ENCODE data around the gene CBX4. TPM values are rescaled to one million over a fixed set of nuclear protein-coding genes. Genes with fewer than 3 reads are reported as not detected.

The CBX4 gene
- total RNA-seq, 1 experiment from 2014 or later: 3.3 TPM

DNA sequence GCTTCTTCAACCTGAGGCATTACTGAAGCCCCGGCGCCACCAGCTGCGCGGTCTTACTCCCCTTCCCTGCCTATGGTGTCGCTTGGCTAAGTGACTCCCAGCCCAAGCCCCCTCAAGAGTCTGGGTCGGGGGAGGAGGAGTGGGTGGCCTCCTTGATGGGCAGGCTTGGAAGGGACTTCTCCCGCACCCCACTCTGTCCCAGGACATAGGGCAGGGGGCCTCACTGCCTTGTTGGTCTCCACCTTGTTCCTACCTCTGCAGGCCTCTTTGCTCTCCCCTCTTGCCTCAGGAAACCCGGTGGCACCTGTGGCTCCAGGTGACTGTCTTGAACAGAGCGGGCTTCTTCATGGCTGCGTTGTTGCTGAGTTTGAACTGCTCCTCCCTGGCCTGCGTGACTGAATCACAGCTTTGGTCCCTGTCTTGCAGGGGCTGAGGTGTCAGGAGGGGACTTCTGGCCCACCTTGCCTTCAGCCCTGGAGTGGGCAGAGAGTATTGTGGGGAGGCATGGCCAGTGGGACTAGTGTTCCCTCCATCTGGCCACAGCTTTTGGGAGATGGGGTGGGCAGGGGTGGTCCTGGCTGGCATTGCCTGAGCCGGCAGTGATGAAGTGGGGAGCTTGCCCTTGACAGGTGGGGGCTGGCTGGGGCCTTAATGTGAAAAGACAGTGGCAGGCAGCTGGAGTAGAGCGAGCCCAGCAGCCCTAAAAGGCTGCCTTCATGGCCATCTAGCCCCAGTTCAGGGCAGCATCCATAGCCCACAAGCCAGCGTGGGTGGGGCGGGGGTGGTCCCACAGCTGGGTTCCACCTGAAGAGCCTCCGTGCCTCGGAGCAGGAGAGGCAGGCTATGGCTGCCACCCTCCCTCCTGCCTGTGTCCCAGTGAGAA is 54.0 kb downstream of the CBX4 start:
- Mint-ChIP-seq H3K36me3 (peaks cover 40% of the 10 kb centered on the region), H3K27ac (no peak overlapping the region), H3K9me3 (no peaks in the 10 kb centered on the region), H3K4me3 (no peak overlapping the region), H3K27me3 (ENCODE audit: low read depth) (peaks cover 38% of the 10 kb centered on the region), H3K4me1 (peaks cover 47% of the 10 kb centered on the region)
- TF ChIP-seq KAT7 (CRISPR knock-in tag; IDR thresholded peaks at IDR 0.05; ENCODE audit: borderline replicate concordance) (no peak), ELF4 (CRISPR knock-in tag; IDR thresholded peaks at IDR 0.05; ENCODE audit: low read depth) (no peak), JAZF1 (CRISPR knock-in tag; IDR thresholded peaks at IDR 0.05) (no peak), TEAD4 (CRISPR knock-in tag; IDR thresholded peaks at IDR 0.05) (no peak), GABPB1 (CRISPR knock-in tag; IDR thresholded peaks at IDR 0.05) (no peak), RELA (CRISPR knock-in tag; IDR thresholded peaks at IDR 0.05; ENCODE audit: borderline replicate concordance) (no peak)
- DNase-seq (ENCODE audit: low spot score): no peak
- ATAC-seq: no peak
- ChIA-PET CTCF (interaction anchor here (0.8 to 2.8 kb wide), 3 partner anchors 12 to 50 kb away, joined by 3 to 15 read pairs (median 3); partner anchors contain the start of gene CBX8), POLR2A (interaction anchor here (0.9 kb wide), 1 partner anchor 11 kb away, joined by 3 read pairs; no protein-coding TSS in a partner anchor)

DNA sequence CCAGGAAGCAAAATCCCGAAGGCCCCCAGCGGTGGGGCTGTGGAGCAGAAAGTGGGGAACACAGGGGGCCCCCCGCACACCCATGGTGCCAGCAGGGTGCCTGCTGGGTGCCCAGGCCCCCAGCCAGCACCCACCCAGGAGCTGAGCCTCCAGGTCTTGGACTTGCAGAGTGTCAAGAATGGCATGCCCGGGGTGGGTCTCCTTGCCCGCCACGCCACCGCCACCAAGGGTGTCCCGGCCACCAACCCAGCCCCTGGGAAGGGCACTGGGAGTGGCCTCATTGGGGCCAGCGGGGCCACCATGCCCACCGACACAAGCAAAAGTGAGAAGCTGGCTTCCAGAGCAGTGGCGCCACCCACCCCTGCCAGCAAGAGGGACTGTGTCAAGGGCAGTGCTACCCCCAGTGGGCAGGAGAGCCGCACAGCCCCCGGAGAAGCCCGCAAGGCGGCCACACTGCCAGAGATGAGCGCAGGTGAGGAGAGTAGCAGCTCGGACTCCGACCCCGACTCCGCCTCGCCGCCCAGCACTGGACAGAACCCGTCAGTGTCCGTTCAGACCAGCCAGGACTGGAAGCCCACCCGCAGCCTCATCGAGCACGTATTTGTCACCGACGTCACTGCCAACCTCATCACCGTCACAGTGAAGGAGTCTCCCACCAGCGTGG is 54.8 kb downstream of the CBX4 start:
- Mint-ChIP-seq H3K36me3 (peaks cover 48% of the 10 kb centered on the region), H3K4me1 (peaks cover 55% of the 10 kb centered on the region), H3K4me3 (no peak overlapping the region), H3K9me3 (no peaks in the 10 kb centered on the region), H3K27me3 (ENCODE audit: low read depth) (peaks cover 32% of the 10 kb centered on the region), H3K27ac (no peak overlapping the region)
- CTCF ChIA-PET: interaction anchor here (0.8 to 1.0 kb wide), 3 partner anchors 39 to 76 kb away, joined by 3 read pairs; no protein-coding TSS in a partner anchor
- POLR2A ChIA-PET: interaction anchor here (0.9 kb wide), 1 partner anchor 10 kb away, joined by 3 read pairs; no protein-coding TSS in a partner anchor
- ATAC-seq (no peak), DNase-seq (ENCODE audit: low spot score) (no peak)
- TF ChIP-seq, protein P1, sequence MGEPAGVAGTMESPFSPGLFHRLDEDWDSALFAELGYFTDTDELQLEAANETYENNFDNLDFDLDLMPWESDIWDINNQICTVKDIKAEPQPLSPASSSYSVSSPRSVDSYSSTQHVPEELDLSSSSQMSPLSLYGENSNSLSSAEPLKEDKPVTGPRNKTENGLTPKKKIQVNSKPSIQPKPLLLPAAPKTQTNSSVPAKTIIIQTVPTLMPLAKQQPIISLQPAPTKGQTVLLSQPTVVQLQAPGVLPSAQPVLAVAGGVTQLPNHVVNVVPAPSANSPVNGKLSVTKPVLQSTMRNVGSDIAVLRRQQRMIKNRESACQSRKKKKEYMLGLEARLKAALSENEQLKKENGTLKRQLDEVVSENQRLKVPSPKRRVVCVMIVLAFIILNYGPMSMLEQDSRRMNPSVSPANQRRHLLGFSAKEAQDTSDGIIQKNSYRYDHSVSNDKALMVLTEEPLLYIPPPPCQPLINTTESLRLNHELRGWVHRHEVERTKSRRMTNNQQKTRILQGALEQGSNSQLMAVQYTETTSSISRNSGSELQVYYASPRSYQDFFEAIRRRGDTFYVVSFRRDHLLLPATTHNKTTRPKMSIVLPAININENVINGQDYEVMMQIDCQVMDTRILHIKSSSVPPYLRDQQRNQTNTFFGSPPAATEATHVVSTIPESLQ (CRISPR knock-in tag; IDR thresholded peaks at IDR 0.05): no peak
- TF ChIP-seq EMX1 (CRISPR knock-in tag; IDR thresholded peaks at IDR 0.05): no peak
- TF ChIP-seq, protein P2, sequence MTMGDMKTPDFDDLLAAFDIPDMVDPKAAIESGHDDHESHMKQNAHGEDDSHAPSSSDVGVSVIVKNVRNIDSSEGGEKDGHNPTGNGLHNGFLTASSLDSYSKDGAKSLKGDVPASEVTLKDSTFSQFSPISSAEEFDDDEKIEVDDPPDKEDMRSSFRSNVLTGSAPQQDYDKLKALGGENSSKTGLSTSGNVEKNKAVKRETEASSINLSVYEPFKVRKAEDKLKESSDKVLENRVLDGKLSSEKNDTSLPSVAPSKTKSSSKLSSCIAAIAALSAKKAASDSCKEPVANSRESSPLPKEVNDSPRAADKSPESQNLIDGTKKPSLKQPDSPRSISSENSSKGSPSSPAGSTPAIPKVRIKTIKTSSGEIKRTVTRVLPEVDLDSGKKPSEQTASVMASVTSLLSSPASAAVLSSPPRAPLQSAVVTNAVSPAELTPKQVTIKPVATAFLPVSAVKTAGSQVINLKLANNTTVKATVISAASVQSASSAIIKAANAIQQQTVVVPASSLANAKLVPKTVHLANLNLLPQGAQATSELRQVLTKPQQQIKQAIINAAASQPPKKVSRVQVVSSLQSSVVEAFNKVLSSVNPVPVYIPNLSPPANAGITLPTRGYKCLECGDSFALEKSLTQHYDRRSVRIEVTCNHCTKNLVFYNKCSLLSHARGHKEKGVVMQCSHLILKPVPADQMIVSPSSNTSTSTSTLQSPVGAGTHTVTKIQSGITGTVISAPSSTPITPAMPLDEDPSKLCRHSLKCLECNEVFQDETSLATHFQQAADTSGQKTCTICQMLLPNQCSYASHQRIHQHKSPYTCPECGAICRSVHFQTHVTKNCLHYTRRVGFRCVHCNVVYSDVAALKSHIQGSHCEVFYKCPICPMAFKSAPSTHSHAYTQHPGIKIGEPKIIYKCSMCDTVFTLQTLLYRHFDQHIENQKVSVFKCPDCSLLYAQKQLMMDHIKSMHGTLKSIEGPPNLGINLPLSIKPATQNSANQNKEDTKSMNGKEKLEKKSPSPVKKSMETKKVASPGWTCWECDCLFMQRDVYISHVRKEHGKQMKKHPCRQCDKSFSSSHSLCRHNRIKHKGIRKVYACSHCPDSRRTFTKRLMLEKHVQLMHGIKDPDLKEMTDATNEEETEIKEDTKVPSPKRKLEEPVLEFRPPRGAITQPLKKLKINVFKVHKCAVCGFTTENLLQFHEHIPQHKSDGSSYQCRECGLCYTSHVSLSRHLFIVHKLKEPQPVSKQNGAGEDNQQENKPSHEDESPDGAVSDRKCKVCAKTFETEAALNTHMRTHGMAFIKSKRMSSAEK (CRISPR knock-in tag; IDR thresholded peaks at IDR 0.05; ENCODE audit: borderline replicate concordance): no peak
- no peak for TF ChIP-seq NR3C1 (CRISPR knock-in tag; conservative IDR thresholded peaks at IDR 0.05; ENCODE audit: low read depth)
- TF ChIP-seq, protein P3, sequence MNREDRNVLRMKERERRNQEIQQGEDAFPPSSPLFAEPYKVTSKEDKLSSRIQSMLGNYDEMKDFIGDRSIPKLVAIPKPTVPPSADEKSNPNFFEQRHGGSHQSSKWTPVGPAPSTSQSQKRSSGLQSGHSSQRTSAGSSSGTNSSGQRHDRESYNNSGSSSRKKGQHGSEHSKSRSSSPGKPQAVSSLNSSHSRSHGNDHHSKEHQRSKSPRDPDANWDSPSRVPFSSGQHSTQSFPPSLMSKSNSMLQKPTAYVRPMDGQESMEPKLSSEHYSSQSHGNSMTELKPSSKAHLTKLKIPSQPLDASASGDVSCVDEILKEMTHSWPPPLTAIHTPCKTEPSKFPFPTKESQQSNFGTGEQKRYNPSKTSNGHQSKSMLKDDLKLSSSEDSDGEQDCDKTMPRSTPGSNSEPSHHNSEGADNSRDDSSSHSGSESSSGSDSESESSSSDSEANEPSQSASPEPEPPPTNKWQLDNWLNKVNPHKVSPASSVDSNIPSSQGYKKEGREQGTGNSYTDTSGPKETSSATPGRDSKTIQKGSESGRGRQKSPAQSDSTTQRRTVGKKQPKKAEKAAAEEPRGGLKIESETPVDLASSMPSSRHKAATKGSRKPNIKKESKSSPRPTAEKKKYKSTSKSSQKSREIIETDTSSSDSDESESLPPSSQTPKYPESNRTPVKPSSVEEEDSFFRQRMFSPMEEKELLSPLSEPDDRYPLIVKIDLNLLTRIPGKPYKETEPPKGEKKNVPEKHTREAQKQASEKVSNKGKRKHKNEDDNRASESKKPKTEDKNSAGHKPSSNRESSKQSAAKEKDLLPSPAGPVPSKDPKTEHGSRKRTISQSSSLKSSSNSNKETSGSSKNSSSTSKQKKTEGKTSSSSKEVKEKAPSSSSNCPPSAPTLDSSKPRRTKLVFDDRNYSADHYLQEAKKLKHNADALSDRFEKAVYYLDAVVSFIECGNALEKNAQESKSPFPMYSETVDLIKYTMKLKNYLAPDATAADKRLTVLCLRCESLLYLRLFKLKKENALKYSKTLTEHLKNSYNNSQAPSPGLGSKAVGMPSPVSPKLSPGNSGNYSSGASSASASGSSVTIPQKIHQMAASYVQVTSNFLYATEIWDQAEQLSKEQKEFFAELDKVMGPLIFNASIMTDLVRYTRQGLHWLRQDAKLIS (CRISPR knock-in tag; IDR thresholded peaks at IDR 0.05; ENCODE audit: borderline replicate concordance): no peak
- TF ChIP-seq, protein P4, sequence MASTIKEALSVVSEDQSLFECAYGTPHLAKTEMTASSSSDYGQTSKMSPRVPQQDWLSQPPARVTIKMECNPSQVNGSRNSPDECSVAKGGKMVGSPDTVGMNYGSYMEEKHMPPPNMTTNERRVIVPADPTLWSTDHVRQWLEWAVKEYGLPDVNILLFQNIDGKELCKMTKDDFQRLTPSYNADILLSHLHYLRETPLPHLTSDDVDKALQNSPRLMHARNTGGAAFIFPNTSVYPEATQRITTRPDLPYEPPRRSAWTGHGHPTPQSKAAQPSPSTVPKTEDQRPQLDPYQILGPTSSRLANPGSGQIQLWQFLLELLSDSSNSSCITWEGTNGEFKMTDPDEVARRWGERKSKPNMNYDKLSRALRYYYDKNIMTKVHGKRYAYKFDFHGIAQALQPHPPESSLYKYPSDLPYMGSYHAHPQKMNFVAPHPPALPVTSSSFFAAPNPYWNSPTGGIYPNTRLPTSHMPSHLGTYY (CRISPR knock-in tag; IDR thresholded peaks at IDR 0.05): no peak
- TF ChIP-seq SMAD4 (CRISPR knock-in tag; IDR thresholded peaks at IDR 0.05): no peak
- TF ChIP-seq OVOL2 (CRISPR knock-in tag; IDR thresholded peaks at IDR 0.05; ENCODE audit: borderline replicate concordance): no peak
- TF ChIP-seq TCF7 (CRISPR knock-in tag; IDR thresholded peaks at IDR 0.05; ENCODE audit: low read depth): no peak
- TF ChIP-seq PRRX2 (CRISPR knock-in tag; IDR thresholded peaks at IDR 0.05): no peak
- TF ChIP-seq ZNF232 (CRISPR knock-in tag; IDR thresholded peaks at IDR 0.05): no peak
- TF ChIP-seq IRF2 (CRISPR knock-in tag; IDR thresholded peaks at IDR 0.05; ENCODE audit: borderline replicate concordance, low read depth): no peak
- no peak for TF ChIP-seq CBFB (CRISPR knock-in tag; IDR thresholded peaks at IDR 0.05; ENCODE audit: low read depth)
- no peak for TF ChIP-seq KAT7 (CRISPR knock-in tag; IDR thresholded peaks at IDR 0.05; ENCODE audit: borderline replicate concordance)
- no peak for TF ChIP-seq JUN (CRISPR knock-in tag; IDR thresholded peaks at IDR 0.05)

Measured in WTC11 (cell line).